Chondrocyte (in vitro differentiated cells): ENCODE measurements around the gene IRF3. TPM values are rescaled to one million over a fixed set of nuclear protein-coding genes. Genes with fewer than 3 reads are reported as not detected.
A peak's percentile ranks its signal among the peaks of the same experiment; 100 is the strongest.

ENCODE experiments used
- DNase-seq: peaks from one replicate; pipeline ENCODE4 v3.0.0; 2021; ENCODE audit warnings: mixed read lengths, low spot score
- H3K27ac Mint-ChIP-seq: one replicate; pipeline ENCODE4 v1.8.0; 2021; ENCODE audit warnings: mild to moderate bottlenecking, moderate library complexity, mixed read lengths; ENCODE audit not compliant: unreplicated experiment
- H3K27me3 Mint-ChIP-seq: 2 replicates; pipeline ENCODE4 v1.8.0; 2021; ENCODE audit warnings: low read depth, mixed read lengths
- H3K36me3 Mint-ChIP-seq: 2 replicates; pipeline ENCODE4 v1.8.0; 2021; ENCODE audit warnings: low read depth, mixed read lengths
- H3K4me1 Mint-ChIP-seq: 2 replicates; pipeline ENCODE4 v1.8.0; 2021; ENCODE audit warnings: low read depth, mild to moderate bottlenecking, mixed read lengths
- H3K4me3 Mint-ChIP-seq: one replicate; pipeline ENCODE4 v1.8.0; 2021; ENCODE audit warnings: mild to moderate bottlenecking, moderate library complexity, mixed read lengths; ENCODE audit not compliant: unreplicated experiment
- H3K9me3 Mint-ChIP-seq: 2 replicates; pipeline ENCODE4 v1.8.0; 2021; ENCODE audit warnings: low read depth, mixed read lengths
- CTCF ChIP-seq: fragments of 200-600 bp; sonication (generic); IDR thresholded peaks from 2 replicates; pipeline ENCODE4 v1.5.0; 2021; ENCODE audit warnings: antibody characterized with exemption, mild to moderate bottlenecking, moderate library complexity
- total RNA-seq: library from RNA; stranded (reverse); gene quantifications from 3 replicates; pipeline ENCODE4 v1.2.1, GENCODE V29; 2021

The IRF3 gene
- total RNA-seq, 1 donor from 2014 or later = 53.0 TPM

- Mint-ChIP-seq H3K4me3 (peak overlapping the region; percentile 53), H3K4me1 (peaks cover 12% of the 10 kb centered on the region), H3K9me3 (no peaks in the 10 kb centered on the region), H3K36me3 (peaks cover 1% of the 10 kb centered on the region), H3K27me3 (no peaks in the 10 kb centered on the region), H3K27ac (peak overlapping the region; percentile 74)
- DNase-seq = no peak
- TF ChIP-seq CTCF = peak; percentile 94
Observed at GRCh38 chr19:49672131-49672919, 6.7 kb upstream of the IRF3 start.

- no peak for TF ChIP-seq CTCF
- H3K36me3 Mint-ChIP-seq = no peaks in the 10 kb centered on the region
- H3K27ac Mint-ChIP-seq = no peak overlapping the region
Observed at GRCh38 chr19:49669516-49669915, 3.9 kb upstream of the IRF3 start.

GRCh38 chr19:49667473-49667872 lies 1.8 kb upstream of the IRF3 start:
- Mint-ChIP-seq H3K27ac (no peak overlapping the region), H3K36me3 (no peaks in the 10 kb centered on the region), H3K27me3 (no peaks in the 10 kb centered on the region), H3K4me1 (peaks cover 38% of the 10 kb centered on the region), H3K9me3 (no peaks in the 10 kb centered on the region), H3K4me3 (peak overlapping the region; percentile 18)
- no peak for TF ChIP-seq CTCF
- no peak for DNase-seq

More at GRCh38 chr19:49669516-49669915, 3.9 kb upstream of the IRF3 start:
- peaks cover 29% of the 10 kb centered on the region for H3K4me1 Mint-ChIP-seq
- DNase-seq = no peak
- H3K4me3 Mint-ChIP-seq = no peak overlapping the region
- no peaks in the 10 kb centered on the region for H3K9me3 Mint-ChIP-seq
- H3K27me3 Mint-ChIP-seq = no peaks in the 10 kb centered on the region

GRCh38 chr19:49666120-49666444 lies 425 bp upstream of the IRF3 start:
- H3K36me3 Mint-ChIP-seq = no peaks in the 10 kb centered on the region
- H3K9me3 Mint-ChIP-seq = no peaks in the 10 kb centered on the region
- H3K27me3 Mint-ChIP-seq = no peaks in the 10 kb centered on the region
- peak; percentile 34 for TF ChIP-seq CTCF
- H3K4me3 Mint-ChIP-seq = peak overlapping the region; percentile 99
- no peak for DNase-seq
- peak overlapping the region; percentile 97 for H3K27ac Mint-ChIP-seq
- H3K4me1 Mint-ChIP-seq = peaks cover 32% of the 10 kb centered on the region

GRCh38 chr19:49665036-49665350 lies 664 bp downstream of the IRF3 start:
- no peaks in the 10 kb centered on the region for H3K9me3 Mint-ChIP-seq
- no peak for DNase-seq
- no peaks in the 10 kb centered on the region for H3K27me3 Mint-ChIP-seq
- peak overlapping the region; percentile 99 for H3K4me3 Mint-ChIP-seq
- no peaks in the 10 kb centered on the region for H3K36me3 Mint-ChIP-seq
- H3K4me1 Mint-ChIP-seq = peaks cover 32% of the 10 kb centered on the region
- peak overlapping the region; percentile 97 for H3K27ac Mint-ChIP-seq
- TF ChIP-seq CTCF = no peak
